ENCODE results near the gene BAHCC1. TPM values are rescaled to one million over a fixed set of nuclear protein-coding genes. Genes with fewer than 3 reads are reported as not detected.

Gene BAHCC1
- total and polyA plus RNA-seq, 2 of the 4 experiments (the other 2 are of a cell fraction), result 0.36 to 7.8 TPM

GRCh38 chr17:81364278-81365147 lies 30.7 kb upstream of the BAHCC1 start:
- in situ Hi-C loops (cut with MboI; ENCODE audit: low sequenced_read_pairs), result no loop called here
- intact Hi-C loops (cut with micrococcal nuclease), result no loop called here
- H3K9me3 ChIP-seq (ENCODE audit: control insufficient read depth, insufficient read depth, low read length), result no peaks in the 10 kb centered on the region
- no peaks in the 10 kb centered on the region for H3K36me3 ChIP-seq (ENCODE audit: control insufficient read depth, insufficient read depth, low read length)
- H3K56ac ChIP-seq (ENCODE audit: extremely low read depth, insufficient read depth, low read length), result no peak overlapping the region
- ChIA-PET POLR2A (ENCODE audit: unreplicated experiment) (interaction anchor here (0.6 kb wide), 1 partner anchor 148 kb away, joined by 3 read pairs; the partner anchor contains the start of gene ACTG1), CTCF (no interaction called here)
- DNase-seq (no peak), ATAC-seq (ENCODE audit: low read depth) (no peak)
- H3K4ac ChIP-seq (ENCODE audit: low read depth, low read length), result 0 out of 2 replicates have a peak overlapping the region, but pooled peaks have one; percentile 28
- H2BK20ac ChIP-seq (ENCODE audit: low read depth, low read length), result no peak overlapping the region
- 0 out of 2 replicates have a peak overlapping the region, but pooled peaks have one; percentile 58 for H2BK120ac ChIP-seq (ENCODE audit: low read depth, low read length)
- no peak overlapping the region; a peak in 1 of 4 replicates for H4K8ac ChIP-seq (ENCODE audit: low read depth in 2 of 2, low read length in 2 of 2)
- WGBS, 2 experiments (ENCODE audit: extremely low coverage in 2 of 2, insufficient read length in 1 of 2), result 70% methylated on average over 7 of the region's 26 CpGs; no CpG with 5 or more reads in 1 of the 2 experiments
- H3K79me1 ChIP-seq (ENCODE audit: low read depth in 1 of 2, low read length in 2 of 2), result no peaks in the 10 kb centered on the region
- H2BK5ac ChIP-seq (ENCODE audit: low read depth, low read length, poor library complexity, severe bottlenecking), result no peak overlapping the region
- H3K23ac ChIP-seq (ENCODE audit: low read depth, low read length), result no peak overlapping the region
- H3K27me3 ChIP-seq (ENCODE audit: control insufficient read depth, insufficient read depth, low read length), result peaks cover 8% of the 10 kb centered on the region; the same call in 1 of the 2 replicates
- H2AK9ac ChIP-seq (replicated peaks; ENCODE audit: low read depth, low read length, poor library complexity), result no peak overlapping the region
- no peak overlapping the region for H3K9ac ChIP-seq (ENCODE audit: low read depth, low read length)
- H2BK15ac ChIP-seq (ENCODE audit: low read depth, low read length), result no peak overlapping the region
- H4K91ac ChIP-seq (ENCODE audit: insufficient read depth, low read depth, low read length), result no peak overlapping the region
- BruUV-seq (replicated peaks), result no TSS peak
- H3K27ac ChIP-seq (ENCODE audit: insufficient read depth, low read length), result no peak overlapping the region
- dilution Hi-C loops (cut with HindIII; ENCODE audit: low sequenced_read_pairs, unreplicated experiment), result no loop called here
- H2AFZ ChIP-seq (replicated peaks; ENCODE audit: low read length, poor library complexity), result peak overlapping the region; percentile 68
- H3K14ac ChIP-seq (replicated peaks; ENCODE audit: low read depth, low read length), result no peak overlapping the region
- H2AK5ac ChIP-seq (ENCODE audit: low read depth, low read length), result peak overlapping the region; percentile 43; the same call in 1 of the 2 replicates
- no peak overlapping the region for H4K5ac ChIP-seq (ENCODE audit: low read depth, low read length)
- no peak overlapping the region for H3K4me3 ChIP-seq (ENCODE audit: insufficient read depth, low read depth, low read length)
- peak overlapping the region; percentile 74 for H3K4me2 ChIP-seq (ENCODE audit: low read depth, low read length)
- H4K20me1 ChIP-seq (ENCODE audit: insufficient read depth, low read length), result peaks cover 8% of the 10 kb centered on the region; the same call in 1 of the 2 replicates
- no peak overlapping the region for H3K18ac ChIP-seq (ENCODE audit: low read depth, low read length)
- no peak for TF ChIP-seq RAD21 (IDR thresholded peaks at IDR 0.05; ENCODE audit: low read length)
- H3K9me1 ChIP-seq (ENCODE audit: insufficient read depth, low read length), result no peaks in the 10 kb centered on the region
- H3K4me1 ChIP-seq (ENCODE audit: control insufficient read depth, insufficient read depth, low read length), result peaks cover 17% of the 10 kb centered on the region
